ENCODE data around the gene ATP4B.
A peak's percentile ranks its signal among the peaks of the same experiment; 100 is the strongest.

The ATP4B gene

DNA sequence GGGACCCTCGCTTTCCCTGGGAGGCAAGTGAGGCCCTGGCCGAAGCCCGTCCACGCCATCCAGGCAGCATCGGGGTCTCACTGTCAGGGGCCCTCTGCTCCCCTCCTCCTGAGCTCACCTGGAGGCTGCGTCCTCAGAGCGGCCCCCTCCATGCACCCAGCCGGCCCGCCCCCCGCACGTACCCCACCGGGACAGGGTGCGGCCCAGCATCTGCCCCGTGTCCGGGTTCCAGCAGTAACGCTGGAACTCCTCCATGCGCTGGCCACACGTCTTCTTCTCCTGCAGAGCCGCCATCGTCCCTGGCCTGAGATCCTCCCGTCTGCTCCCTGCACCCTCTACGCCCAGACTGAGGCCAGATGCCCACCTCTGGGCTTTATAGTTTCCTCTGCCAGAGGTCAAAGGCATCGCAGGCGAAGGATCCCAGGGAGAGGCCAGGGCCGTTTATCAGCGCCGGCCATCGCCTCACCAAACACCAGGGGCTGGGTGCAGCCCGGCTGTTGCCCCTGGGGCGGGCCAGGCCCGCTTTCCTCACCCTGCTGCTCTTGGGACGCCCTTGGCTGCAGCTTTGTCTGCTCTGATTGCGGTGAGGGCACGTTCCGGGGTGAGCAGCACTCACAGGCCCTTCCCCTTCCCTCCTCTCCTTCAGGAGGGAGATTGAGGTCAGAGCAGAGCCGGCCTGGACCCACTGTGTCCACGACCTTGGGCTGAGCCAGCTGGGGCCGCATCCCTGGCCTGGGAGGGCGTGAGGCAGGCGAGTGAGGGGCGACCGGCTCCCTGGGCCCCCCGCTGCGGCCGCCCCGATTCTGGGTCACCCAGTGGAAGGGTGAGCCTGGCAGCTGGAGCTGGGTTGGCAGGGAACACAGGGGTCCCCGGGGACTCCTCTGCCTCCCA is at the start of gene ATP4B:
Gene ATP4B, minus strand, starts transcription at position 348 of the 891 bp plus-strand sequence. Its CDS starts 54 bp downstream, at position 294.
- TF ChIP-seq, protein P1, sequence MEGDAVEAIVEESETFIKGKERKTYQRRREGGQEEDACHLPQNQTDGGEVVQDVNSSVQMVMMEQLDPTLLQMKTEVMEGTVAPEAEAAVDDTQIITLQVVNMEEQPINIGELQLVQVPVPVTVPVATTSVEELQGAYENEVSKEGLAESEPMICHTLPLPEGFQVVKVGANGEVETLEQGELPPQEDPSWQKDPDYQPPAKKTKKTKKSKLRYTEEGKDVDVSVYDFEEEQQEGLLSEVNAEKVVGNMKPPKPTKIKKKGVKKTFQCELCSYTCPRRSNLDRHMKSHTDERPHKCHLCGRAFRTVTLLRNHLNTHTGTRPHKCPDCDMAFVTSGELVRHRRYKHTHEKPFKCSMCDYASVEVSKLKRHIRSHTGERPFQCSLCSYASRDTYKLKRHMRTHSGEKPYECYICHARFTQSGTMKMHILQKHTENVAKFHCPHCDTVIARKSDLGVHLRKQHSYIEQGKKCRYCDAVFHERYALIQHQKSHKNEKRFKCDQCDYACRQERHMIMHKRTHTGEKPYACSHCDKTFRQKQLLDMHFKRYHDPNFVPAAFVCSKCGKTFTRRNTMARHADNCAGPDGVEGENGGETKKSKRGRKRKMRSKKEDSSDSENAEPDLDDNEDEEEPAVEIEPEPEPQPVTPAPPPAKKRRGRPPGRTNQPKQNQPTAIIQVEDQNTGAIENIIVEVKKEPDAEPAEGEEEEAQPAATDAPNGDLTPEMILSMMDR (conservative IDR thresholded peaks at IDR 0.05; ENCODE audit: low read depth, low read length), result no peak
- DNase-seq (ENCODE audit: low read depth), result no peak

DNA sequence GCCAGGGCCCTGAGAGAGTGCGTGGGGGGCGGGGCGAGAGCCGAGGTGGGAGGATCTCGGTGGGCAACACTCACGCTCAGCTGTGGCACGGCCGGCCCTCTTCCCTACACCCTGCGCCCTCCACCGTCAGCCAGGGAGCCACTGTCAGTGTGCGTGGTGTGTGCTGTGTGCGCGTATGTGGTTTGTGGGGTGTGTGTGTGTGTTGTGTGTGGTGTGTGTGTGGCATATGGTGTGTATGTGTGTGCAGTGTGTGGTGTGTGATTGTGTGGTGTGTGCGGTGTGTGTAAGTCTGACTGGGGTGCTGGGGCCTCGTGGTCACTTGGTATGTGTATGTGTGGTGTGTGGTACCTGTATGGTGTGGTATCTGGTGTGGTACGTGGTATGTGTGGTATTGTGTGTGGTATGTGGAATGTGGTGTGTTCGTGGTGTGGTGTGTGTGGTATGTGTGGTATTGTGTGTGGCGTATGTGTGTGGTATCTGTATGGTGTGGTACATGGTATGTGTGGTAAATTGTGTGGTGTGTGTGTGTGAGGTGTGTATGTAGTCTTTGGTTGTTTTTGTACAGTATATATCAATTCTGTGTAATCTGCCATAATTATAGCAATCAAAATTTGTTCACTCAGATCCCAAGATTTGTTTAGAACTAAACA is 14.1 kb upstream of the ATP4B start:
- peak; percentile 11 for DNase-seq (ENCODE audit: low read depth)
- no peak overlapping the region for H3K4me3 ChIP-seq (ENCODE audit: low read depth, low read length)
- TF ChIP-seq, protein P1 (conservative IDR thresholded peaks at IDR 0.05; ENCODE audit: low read depth, low read length), result no peak

More for the DNA sequence above, at the start of gene ATP4B:
- no peak within 1 kb of the TSS for H3K4me3 ChIP-seq (ENCODE audit: low read depth, low read length)

DNA sequence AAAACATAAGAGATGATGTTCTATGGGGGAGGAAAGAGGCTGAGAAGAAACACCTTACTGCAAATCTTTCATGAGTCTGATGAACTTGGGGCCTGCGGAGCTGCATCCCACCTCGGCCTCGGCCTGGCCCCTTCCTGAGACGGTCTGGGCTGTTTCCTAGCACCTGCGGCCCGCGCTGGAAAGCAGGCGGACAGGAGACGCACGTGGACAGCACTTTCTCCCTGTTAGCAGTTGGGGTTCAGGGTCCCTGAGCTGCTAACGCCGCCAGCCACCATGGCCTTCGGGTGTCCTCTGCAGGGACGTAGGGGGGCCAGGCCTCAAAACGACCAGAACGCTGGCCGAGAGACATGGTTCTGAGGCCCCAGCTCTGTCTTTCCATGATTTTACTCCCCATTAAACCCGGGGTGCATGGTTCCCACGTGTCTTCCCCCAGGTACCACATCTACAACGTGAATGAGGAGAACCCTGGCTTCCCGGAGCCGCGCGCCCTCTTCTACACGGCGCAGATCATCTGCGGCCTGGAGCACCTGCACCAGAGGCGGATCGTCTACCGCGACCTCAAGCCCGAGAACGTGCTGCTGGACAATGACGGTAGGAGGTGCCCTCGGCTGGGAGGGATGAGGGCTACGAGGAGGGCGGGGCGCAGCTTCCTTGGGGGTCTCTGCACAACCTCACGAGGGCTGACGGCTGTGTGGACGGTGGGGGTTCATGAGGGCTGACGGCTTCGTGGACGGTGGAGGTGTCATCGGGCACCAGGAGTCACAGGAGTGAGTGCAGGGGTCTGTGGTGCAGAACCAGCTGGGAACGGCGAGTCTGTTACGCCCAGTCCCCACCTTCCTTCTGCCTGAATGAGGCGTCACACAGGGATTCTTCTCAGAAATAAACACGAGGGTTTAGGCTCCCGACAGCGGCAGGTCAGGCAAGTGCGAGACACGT is 13.3 kb upstream of the ATP4B start:
- no peak for DNase-seq (ENCODE audit: low read depth)
- H3K4me3 ChIP-seq (ENCODE audit: low read depth, low read length), result no peak overlapping the region
- TF ChIP-seq, protein P1 (conservative IDR thresholded peaks at IDR 0.05; ENCODE audit: low read depth, low read length), result no peak

DNA sequence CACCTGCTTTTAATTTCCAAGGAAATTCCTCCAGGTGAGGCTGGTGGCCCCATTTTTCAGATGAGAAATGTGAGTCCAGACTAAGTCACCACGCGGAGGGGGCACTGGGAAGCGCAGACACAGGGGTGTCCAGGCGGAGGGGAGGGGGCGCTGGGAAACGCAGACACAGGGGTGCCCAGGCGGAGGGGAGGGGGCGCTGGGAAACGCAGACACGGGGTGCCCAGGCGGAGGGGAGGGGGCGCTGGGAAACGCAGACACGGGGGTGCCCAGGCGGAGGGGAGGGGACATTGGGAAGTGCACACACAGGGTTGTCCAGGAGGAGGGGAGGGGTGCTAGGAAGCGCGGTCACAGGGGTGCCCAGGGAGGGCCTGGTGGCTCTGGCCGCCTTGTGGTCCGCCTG is 12.5 kb upstream of the ATP4B start:
- no peak for DNase-seq (ENCODE audit: low read depth)
- TF ChIP-seq, protein P1 (conservative IDR thresholded peaks at IDR 0.05; ENCODE audit: low read depth, low read length), result no peak
- H3K4me3 ChIP-seq (ENCODE audit: low read depth, low read length), result no peak overlapping the region

DNA sequence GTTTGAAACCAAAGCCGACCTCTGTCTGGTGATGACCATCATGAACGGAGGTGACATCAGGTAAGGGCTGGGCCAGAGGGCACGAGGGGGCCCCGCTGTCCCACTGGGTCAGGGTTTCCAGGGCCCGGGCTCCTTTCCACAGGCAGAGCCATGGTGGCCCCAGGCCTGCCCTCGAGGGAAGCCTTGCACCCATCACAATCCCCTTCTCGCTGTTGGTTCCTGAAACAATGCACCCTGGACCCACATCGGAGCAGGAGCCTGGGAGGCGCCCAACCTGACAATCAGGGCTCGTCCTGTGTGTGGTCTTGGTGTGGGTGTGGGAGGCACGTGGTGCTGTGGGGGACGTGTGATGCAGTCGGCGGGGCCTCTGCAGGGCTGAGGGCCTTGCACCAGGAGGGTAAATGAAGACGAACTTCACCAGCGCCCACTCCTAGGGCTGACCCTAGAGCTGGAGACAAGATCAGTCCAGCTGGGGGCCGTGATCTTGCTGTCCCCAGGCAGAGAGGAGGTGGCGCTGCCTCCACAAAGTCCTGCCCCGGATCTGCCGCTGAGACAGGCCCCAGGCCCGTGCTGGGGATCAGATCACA is 11.8 kb upstream of the ATP4B start:
- H3K4me3 ChIP-seq (ENCODE audit: low read depth, low read length), result no peak overlapping the region
- no peak for DNase-seq (ENCODE audit: low read depth)
- TF ChIP-seq, protein P1 (conservative IDR thresholded peaks at IDR 0.05; ENCODE audit: low read depth, low read length), result no peak

DNA sequence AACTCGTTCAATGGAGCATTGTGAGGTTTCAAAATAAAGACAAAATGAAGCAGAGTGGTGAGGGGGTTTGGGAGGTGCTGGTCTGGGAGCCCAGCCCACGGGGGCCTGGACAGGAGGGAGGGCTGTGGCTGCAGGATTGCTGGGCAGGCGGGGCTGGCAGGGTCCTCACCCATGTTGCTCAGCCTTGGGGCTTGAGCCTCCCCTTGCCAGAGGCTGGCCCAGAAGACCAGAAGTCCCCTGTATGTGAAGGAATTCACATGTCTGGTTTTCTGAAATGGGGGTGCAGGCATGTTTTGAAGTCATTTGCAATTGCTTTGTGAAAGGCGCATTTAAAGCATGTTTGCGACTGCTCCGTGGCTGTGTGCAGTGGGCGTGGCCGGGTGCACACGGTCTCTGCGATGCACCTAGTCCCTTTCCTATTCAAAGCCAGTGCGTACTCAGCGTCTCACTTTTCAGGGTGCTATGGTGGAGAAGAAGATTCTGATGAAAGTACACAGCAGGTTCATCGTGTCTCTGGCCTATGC is 11.3 kb upstream of the ATP4B start:
- TF ChIP-seq, protein P1 (conservative IDR thresholded peaks at IDR 0.05; ENCODE audit: low read depth, low read length), result no peak
- DNase-seq (ENCODE audit: low read depth), result no peak
- no peak overlapping the region for H3K4me3 ChIP-seq (ENCODE audit: low read depth, low read length)

All from choroid plexus epithelial cell (primary cell).